ENCODE results near the gene TMEM106C.
"Not testable (repeated sequence)": the region's sequence is repeated elsewhere in the genome, so short reads cannot be mapped to it uniquely, and the experiment has no call there.

Gene TMEM106C

GRCh38 chr12:47949441-47950341 lies 13.7 kb upstream of the TMEM106C start:
- TF ChIP-seq, protein P1, sequence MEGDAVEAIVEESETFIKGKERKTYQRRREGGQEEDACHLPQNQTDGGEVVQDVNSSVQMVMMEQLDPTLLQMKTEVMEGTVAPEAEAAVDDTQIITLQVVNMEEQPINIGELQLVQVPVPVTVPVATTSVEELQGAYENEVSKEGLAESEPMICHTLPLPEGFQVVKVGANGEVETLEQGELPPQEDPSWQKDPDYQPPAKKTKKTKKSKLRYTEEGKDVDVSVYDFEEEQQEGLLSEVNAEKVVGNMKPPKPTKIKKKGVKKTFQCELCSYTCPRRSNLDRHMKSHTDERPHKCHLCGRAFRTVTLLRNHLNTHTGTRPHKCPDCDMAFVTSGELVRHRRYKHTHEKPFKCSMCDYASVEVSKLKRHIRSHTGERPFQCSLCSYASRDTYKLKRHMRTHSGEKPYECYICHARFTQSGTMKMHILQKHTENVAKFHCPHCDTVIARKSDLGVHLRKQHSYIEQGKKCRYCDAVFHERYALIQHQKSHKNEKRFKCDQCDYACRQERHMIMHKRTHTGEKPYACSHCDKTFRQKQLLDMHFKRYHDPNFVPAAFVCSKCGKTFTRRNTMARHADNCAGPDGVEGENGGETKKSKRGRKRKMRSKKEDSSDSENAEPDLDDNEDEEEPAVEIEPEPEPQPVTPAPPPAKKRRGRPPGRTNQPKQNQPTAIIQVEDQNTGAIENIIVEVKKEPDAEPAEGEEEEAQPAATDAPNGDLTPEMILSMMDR (IDR thresholded peaks at IDR 0.05; ENCODE audit: insufficient read depth, missing control alignments): peak; percentile 67
- DNase-seq (ENCODE audit: insufficient read length, low spot score): peak; percentile 82
- no peak for FAIRE-seq

GRCh38 chr12:47950856-47951468 lies 12.4 kb upstream of the TMEM106C start:
- no peak for FAIRE-seq
- TF ChIP-seq, protein P1 (IDR thresholded peaks at IDR 0.05; ENCODE audit: insufficient read depth, missing control alignments): no peak
- no peak for DNase-seq (ENCODE audit: insufficient read length, low spot score)

DNA sequence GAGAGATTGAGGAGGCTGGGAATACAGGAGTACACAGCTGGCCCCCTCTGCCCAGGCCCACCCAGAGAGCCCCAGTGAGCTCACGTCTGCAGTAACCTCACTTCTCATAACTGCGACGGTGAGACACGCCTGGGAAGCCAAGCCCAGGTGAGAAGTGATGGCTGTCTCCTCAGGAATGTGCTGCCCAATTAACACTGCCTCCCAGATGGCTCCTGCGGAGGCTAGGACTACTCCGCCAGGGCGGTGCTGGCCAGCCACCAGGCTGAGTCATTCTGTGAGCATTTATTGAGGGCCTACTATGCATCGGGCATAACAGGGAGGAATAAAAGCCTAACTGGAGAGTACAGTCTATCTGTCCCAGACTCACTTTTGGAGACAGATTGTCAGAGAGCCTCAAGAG lies 9.3 kb upstream of the TMEM106C start:
- DNase-seq (ENCODE audit: insufficient read length, low spot score) (no peak), FAIRE-seq (no peak)
- TF ChIP-seq, protein P1 (IDR thresholded peaks at IDR 0.05; ENCODE audit: insufficient read depth, missing control alignments): no peak

GRCh38 chr12:47954467-47955045 lies 8.8 kb upstream of the TMEM106C start:
- DNase-seq (ENCODE audit: insufficient read length, low spot score) (no peak), FAIRE-seq (no peak)
- TF ChIP-seq, protein P1 (IDR thresholded peaks at IDR 0.05; ENCODE audit: insufficient read depth, missing control alignments): no peak

DNA sequence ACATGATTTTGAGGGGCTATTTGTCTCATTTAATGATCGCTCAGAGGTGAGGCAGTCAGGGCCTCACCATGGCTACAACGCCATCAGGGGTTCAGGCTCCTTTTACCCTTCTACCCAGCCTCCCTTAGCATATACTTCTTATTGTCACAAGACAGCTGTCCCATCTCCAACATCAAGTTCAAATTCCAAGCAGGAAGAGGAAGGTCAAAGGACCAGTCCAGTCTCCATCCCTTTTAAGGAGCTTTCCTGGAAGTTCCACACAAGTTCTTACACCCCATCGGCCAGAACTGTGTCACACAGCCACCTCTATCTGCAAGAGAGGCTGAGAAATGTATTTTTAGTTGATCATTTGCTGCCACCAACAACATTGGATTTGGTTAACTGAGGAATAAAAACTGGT lies 8.3 kb upstream of the TMEM106C start:
- TF ChIP-seq, protein P1 (IDR thresholded peaks at IDR 0.05; ENCODE audit: insufficient read depth, missing control alignments): no peak
- FAIRE-seq (no peak), DNase-seq (ENCODE audit: insufficient read length, low spot score) (no peak)

- not testable (repeated sequence) for FAIRE-seq; DNase-seq (ENCODE audit: insufficient read length, low spot score)
Observed at GRCh38 chr12:47957671-47958070, 5.7 kb upstream of the TMEM106C start.

- TF ChIP-seq, protein P1 (IDR thresholded peaks at IDR 0.05; ENCODE audit: insufficient read depth, missing control alignments): no peak
- FAIRE-seq: no peak
- no peak for DNase-seq (ENCODE audit: insufficient read length, low spot score)
Observed at GRCh38 chr12:47962198-47962597, 1.2 kb upstream of the TMEM106C start.
